Natural killer cell (primary cell): ENCODE data around the gene GBP7. TPM values are rescaled to one million over a fixed set of nuclear protein-coding genes. Genes with fewer than 3 reads are reported as not detected.
"Not testable (repeated sequence)": the region's sequence is repeated elsewhere in the genome, so short reads cannot be mapped to it uniquely, and the experiment has no call there.

Source experiments
- ATAC-seq, 3 donors: fragments of 150-1000 bp in 2 of 3; fragments of 200-7000 bp in 1 of 3; cut with Tn5 transposase; 1 replicate in 1 of 3; 2 replicates in 2 of 3; pipeline ENCODE4 v1.10.0; 2021; ENCODE audit warnings: mild to moderate bottlenecking in 2 of 3, moderate library complexity in 2 of 3
- DNase-seq, 2 donors: peaks; one replicate each; pipeline versions ENCODE4 v3.0.0 to v3.0.0-alpha.2; 2013 to 2021; ENCODE audit warnings: mixed read lengths in 1 of 2
- H3K27ac ChIP-seq: one replicate; pipeline ENCODE4 v1.5.1; 2013; ENCODE audit warnings: mild to moderate bottlenecking, low read length
- H3K27me3 ChIP-seq: one replicate; pipeline ENCODE4 v1.6.1; 2013; ENCODE audit warnings: low read length; ENCODE audit not compliant: control insufficient read depth, insufficient read depth
- H3K36me3 ChIP-seq: one replicate; pipeline ENCODE4 v1.6.1; 2013; ENCODE audit warnings: low read length; ENCODE audit not compliant: control insufficient read depth, insufficient read depth
- H3K4me1 ChIP-seq: one replicate; pipeline ENCODE4 v1.6.1; 2013; ENCODE audit warnings: low read length; ENCODE audit not compliant: control insufficient read depth, insufficient read depth
- H3K4me3 ChIP-seq: one replicate; pipeline ENCODE4 v1.5.1; 2013; ENCODE audit warnings: low read length
- H3K9me3 ChIP-seq: one replicate; pipeline ENCODE4 v1.6.1; 2013; ENCODE audit warnings: low read length; ENCODE audit not compliant: control insufficient read depth, insufficient read depth
- H3K27ac Mint-ChIP-seq, 2 donors: one replicate each; pipeline ENCODE4 v1.8.0; 2022; ENCODE audit warnings: mild to moderate bottlenecking in 2 of 2, mixed read lengths in 2 of 2, moderate library complexity in 1 of 2
- H3K27me3 Mint-ChIP-seq, 2 donors: one replicate each; pipeline ENCODE4 v1.8.0; 2022; ENCODE audit warnings: low read depth in 2 of 2, mixed read lengths in 2 of 2
- H3K36me3 Mint-ChIP-seq: one replicate; pipeline ENCODE4 v1.8.0; 2022; ENCODE audit warnings: mixed read lengths
- H3K4me1 Mint-ChIP-seq, 2 donors: one replicate each; pipeline ENCODE4 v1.8.0; 2022; ENCODE audit warnings: mixed read lengths in 2 of 2
- H3K4me3 Mint-ChIP-seq: one replicate; pipeline ENCODE4 v1.8.0; 2022; ENCODE audit warnings: mild to moderate bottlenecking, moderate library complexity, mixed read lengths
- H3K9me3 Mint-ChIP-seq, 2 donors: one replicate each; pipeline ENCODE4 v1.8.0; 2022; ENCODE audit warnings: mixed read lengths in 2 of 2
- CTCF ChIP-seq: fragments of 200-600 bp; IDR thresholded peaks from one replicate; pipeline ENCODE4 v1.8.0; 2022; ENCODE audit warnings: antibody characterized with exemption
- WGBS: methylation state at CpG from one replicate; pipeline ENCODE4 v1.1.7; 2013; ENCODE audit warnings: missing lambda C conversion rate; ENCODE audit not compliant: insufficient coverage; 5-methylcytosine and 5-hydroxymethylcytosine counted together
- intact Hi-C: fragments of 100-400 bp; cut with micrococcal nuclease; formaldehyde crosslinking; loops from one replicate; pipeline ENCODE4 v1.14.2; 2022
- total RNA-seq, 4 donors: library from RNA; stranded (reverse); fragments of 120-200 nt in 1 of 4; gene quantifications; one replicate each; pipeline versions ENCODE4 v1.2.3 to v1.2.4, GENCODE V29; 2013 to 2022

The GBP7 gene
- total RNA-seq, 3 donors from 2014 or later (not counting 1 experiment from before 2014, with no cell fraction given): 0.75 TPM; not detected in 2

- DNase-seq (no peak), ATAC-seq (no peak)
- H3K4me3 Mint-ChIP-seq: no peak overlapping the region
- no peak for TF ChIP-seq CTCF
- no peak overlapping the region for H3K27ac ChIP-seq
- peaks cover 4 to 9% of the 10 kb centered on the region in 2 donors for H3K27me3 Mint-ChIP-seq
- no peaks in the 10 kb centered on the region for H3K9me3 ChIP-seq
- H3K36me3 Mint-ChIP-seq: peaks cover 5% of the 10 kb centered on the region
- peaks cover 38 to 44% of the 10 kb centered on the region in 2 donors for H3K4me1 Mint-ChIP-seq
- H3K27ac Mint-ChIP-seq: peak overlapping the region; percentile 91 to 97
- peaks cover 25% of the 10 kb centered on the region for H3K4me1 ChIP-seq
- H3K9me3 Mint-ChIP-seq: no peaks in the 10 kb centered on the region
- WGBS: 50% methylated on average over 2 of the region's 4 CpGs
- no peak overlapping the region for H3K4me3 ChIP-seq
- intact Hi-C loops: no loop called here
- no peaks in the 10 kb centered on the region for H3K27me3 ChIP-seq
- no peaks in the 10 kb centered on the region for H3K36me3 ChIP-seq
Measured at GRCh38 chr1:89129911-89130310, 45.9 kb downstream of the GBP7 start.

- H3K27me3 Mint-ChIP-seq, H3K4me3 ChIP-seq, H3K9me3 ChIP-seq, ATAC-seq, H3K36me3 ChIP-seq, H3K27me3 ChIP-seq, DNase-seq, H3K36me3 Mint-ChIP-seq, H3K4me3 Mint-ChIP-seq, intact Hi-C loops, H3K9me3 Mint-ChIP-seq: not testable (repeated sequence)
- Histone ChIP-seq H3K4me1 (peaks cover 28% of the 10 kb centered on the region), H3K27ac (peak overlapping the region; percentile 71)
- WGBS: 99% methylated on average over 23 of the region's 31 CpGs
- Mint-ChIP-seq H3K4me1 (peaks cover 57 to 63% of the 10 kb centered on the region in 2 donors), H3K27ac (peak overlapping the region; percentile 94 to 97)
Measured at GRCh38 chr1:89128003-89128458, 47.8 kb downstream of the GBP7 start.

GRCh38 chr1:89126602-89127565 lies 48.9 kb downstream of the GBP7 start:
- H3K9me3 ChIP-seq, H3K36me3 ChIP-seq, H3K27me3 ChIP-seq, H3K27me3 Mint-ChIP-seq, H3K36me3 Mint-ChIP-seq, H3K9me3 Mint-ChIP-seq: not testable (repeated sequence)
- intact Hi-C loops: loop anchor here (1.0 to 2.0 kb wide), 5 partner anchors 62 to 231 kb away; partner anchors contain the start of genes GBP1, GBP3 and GBP5
- peak overlapping the region; percentile 64 for H3K4me3 ChIP-seq
- ATAC-seq (peak; percentile 16 to 35 (median 26)), DNase-seq (peak; percentile 56 to 75)
- WGBS: 18% methylated on average over 23 of the region's 23 CpGs
- H3K4me1 ChIP-seq: peaks cover 28% of the 10 kb centered on the region
- Mint-ChIP-seq H3K4me1 (peaks cover 68 to 74% of the 10 kb centered on the region in 2 donors), H3K4me3 (peak overlapping the region; percentile 100), H3K27ac (peak overlapping the region; percentile 94 to 97)
- H3K27ac ChIP-seq: peak overlapping the region; percentile 79

- ATAC-seq (peak; percentile 77 to 85 (median 84)), DNase-seq (peak; percentile 34 to 69)
- no peaks in the 10 kb centered on the region for H3K27me3 Mint-ChIP-seq
- Histone ChIP-seq H3K9me3 (no peaks in the 10 kb centered on the region), H3K36me3 (peaks cover 12% of the 10 kb centered on the region), H3K27me3 (no peaks in the 10 kb centered on the region), H3K4me1 (peaks cover 32% of the 10 kb centered on the region), H3K27ac (peak within 1 kb of the TSS; percentile 79), H3K4me3 (peak within 1 kb of the TSS; percentile 64)
- H3K27ac Mint-ChIP-seq: peak within 1 kb of the TSS; percentile 94 to 97
- peaks cover 71 to 77% of the 10 kb centered on the region in 2 donors for H3K4me1 Mint-ChIP-seq
- H3K9me3 Mint-ChIP-seq: no peaks in the 10 kb centered on the region
- intact Hi-C loops: loop anchor here (1.0 to 2.0 kb wide), 5 partner anchors 61 to 232 kb away; partner anchors contain the start of genes GBP1, GBP3 and GBP5
- no peaks in the 10 kb centered on the region for H3K36me3 Mint-ChIP-seq
- 2% methylated on average over 6 of the region's 6 CpGs for WGBS
- peak within 1 kb of the TSS; percentile 100 for H3K4me3 Mint-ChIP-seq
- TF ChIP-seq CTCF: no peak
Measured at GRCh38 chr1:89125913-89126580, 49.8 kb downstream of the GBP7 start, which contains the start of gene GBP2. TSS of gene GBP2 (minus strand) at chr1:89126114. CDS start at chr1:89121966, 4,148 bp downstream.
